ENCODE measurements around the gene CRTAP. TPM values are rescaled to one million over a fixed set of nuclear protein-coding genes. Genes with fewer than 3 reads are reported as not detected.

The CRTAP gene
- total and polyA plus RNA-seq, 2 of the 13 experiments (the other 11 are each of a cell fraction or from before 2014, with no cell fraction given) = 54.2 to 119 TPM

DNA sequence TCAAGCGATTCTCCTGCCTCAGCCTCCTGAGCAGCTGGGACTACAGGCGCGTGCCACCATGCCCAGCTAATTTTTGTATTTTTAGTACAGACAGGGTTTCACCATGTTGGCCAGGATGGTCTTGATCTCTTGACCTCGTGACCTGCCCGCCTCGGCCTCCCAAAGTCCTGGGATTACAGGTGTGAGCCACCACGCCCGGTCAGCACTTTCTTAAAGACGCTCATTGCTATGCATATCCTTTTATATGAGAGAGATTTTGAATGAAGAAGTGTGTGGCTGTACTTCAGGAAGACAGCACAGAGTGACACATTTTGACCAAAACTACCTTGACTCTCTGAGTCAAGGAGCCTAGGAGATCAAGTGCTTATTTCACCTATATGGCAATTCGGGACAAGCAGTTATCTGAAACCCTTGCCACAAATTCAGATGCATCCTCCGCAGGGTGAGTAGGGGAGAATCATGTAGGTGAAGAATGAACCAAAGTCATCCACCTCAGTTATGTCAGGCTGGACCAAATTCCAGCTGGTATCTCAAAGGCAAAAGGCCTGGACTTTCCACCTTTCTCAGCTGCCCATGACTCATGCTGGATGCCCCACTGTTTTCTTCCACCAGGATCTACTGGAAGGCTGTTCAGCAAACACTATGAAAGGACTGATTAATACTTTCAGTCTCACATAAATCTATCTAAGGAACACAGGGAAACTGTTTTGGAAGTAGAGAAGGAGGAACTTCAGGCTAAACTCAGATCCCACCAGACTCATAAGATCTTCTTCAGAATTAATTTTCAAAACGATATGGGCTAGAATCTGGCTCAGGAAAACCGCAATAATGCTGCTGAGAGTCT lies 72.9 kb downstream of the CRTAP start (continued):
- TF ChIP-seq, protein P1, sequence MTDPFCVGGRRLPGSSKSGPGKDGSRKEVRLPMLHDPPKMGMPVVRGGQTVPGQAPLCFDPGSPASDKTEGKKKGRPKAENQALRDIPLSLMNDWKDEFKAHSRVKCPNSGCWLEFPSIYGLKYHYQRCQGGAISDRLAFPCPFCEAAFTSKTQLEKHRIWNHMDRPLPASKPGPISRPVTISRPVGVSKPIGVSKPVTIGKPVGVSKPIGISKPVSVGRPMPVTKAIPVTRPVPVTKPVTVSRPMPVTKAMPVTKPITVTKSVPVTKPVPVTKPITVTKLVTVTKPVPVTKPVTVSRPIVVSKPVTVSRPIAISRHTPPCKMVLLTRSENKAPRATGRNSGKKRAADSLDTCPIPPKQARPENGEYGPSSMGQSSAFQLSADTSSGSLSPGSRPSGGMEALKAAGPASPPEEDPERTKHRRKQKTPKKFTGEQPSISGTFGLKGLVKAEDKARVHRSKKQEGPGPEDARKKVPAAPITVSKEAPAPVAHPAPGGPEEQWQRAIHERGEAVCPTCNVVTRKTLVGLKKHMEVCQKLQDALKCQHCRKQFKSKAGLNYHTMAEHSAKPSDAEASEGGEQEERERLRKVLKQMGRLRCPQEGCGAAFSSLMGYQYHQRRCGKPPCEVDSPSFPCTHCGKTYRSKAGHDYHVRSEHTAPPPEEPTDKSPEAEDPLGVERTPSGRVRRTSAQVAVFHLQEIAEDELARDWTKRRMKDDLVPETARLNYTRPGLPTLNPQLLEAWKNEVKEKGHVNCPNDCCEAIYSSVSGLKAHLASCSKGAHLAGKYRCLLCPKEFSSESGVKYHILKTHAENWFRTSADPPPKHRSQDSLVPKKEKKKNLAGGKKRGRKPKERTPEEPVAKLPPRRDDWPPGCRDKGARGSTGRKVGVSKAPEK (CRISPR knock-in tag; IDR thresholded peaks at IDR 0.05; ENCODE audit: borderline replicate concordance) = no peak
- TF ChIP-seq, protein P2, sequence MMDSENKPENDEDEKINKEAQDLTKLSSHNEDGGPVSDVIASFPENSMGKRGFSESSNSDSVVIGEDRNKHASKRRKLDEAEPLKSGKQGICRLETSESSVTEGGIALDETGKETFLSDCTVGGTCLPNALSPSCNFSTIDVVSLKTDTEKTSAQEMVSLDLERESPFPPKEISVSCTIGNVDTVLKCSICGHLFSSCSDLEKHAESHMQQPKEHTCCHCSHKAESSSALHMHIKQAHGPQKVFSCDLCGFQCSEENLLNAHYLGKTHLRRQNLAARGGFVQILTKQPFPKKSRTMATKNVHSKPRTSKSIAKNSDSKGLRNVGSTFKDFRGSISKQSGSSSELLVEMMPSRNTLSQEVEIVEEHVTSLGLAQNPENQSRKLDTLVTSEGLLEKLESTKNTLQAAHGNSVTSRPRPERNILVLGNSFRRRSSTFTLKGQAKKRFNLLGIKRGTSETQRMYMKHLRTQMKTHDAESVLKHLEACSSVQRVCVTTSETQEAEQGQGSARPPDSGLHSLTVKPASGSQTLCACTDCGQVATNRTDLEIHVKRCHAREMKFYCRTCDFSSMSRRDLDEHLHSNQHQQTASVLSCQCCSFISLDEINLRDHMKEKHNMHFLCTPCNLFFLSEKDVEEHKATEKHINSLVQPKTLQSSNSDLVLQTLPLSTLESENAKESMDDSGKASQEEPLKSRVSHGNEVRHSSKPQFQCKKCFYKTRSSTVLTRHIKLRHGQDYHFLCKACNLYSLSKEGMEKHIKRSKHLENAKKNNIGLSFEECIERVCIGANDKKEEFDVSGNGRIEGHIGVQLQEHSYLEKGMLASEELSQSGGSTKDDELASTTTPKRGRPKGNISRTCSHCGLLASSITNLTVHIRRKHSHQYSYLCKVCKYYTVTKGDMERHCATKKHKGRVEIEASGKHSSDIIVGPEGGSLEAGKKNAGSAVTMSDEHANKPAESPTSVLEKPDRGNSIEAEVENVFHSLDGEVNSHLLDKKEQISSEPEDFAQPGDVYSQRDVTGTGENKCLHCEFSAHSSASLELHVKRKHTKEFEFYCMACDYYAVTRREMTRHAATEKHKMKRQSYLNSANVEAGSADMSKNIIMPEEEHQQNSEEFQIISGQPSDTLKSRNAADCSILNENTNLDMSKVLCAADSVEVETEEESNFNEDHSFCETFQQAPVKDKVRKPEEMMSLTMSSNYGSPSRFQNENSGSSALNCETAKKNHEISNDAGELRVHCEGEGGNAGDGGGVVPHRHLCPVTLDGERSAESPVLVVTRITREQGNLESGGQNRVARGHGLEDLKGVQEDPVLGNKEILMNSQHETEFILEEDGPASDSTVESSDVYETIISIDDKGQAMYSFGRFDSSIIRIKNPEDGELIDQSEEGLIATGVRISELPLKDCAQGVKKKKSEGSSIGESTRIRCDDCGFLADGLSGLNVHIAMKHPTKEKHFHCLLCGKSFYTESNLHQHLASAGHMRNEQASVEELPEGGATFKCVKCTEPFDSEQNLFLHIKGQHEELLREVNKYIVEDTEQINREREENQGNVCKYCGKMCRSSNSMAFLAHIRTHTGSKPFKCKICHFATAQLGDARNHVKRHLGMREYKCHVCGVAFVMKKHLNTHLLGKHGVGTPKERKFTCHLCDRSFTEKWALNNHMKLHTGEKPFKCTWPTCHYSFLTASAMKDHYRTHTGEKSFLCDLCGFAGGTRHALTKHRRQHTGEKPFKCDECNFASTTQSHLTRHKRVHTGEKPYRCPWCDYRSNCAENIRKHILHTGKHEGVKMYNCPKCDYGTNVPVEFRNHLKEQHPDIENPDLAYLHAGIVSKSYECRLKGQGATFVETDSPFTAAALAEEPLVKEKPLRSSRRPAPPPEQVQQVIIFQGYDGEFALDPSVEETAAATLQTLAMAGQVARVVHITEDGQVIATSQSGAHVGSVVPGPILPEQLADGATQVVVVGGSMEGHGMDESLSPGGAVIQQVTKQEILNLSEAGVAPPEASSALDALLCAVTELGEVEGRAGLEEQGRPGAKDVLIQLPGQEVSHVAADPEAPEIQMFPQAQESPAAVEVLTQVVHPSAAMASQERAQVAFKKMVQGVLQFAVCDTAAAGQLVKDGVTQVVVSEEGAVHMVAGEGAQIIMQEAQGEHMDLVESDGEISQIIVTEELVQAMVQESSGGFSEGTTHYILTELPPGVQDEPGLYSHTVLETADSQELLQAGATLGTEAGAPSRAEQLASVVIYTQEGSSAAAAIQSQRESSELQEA (CRISPR knock-in tag; IDR thresholded peaks at IDR 0.05; ENCODE audit: not compliant biosample characterization) = no peak
- TF ChIP-seq, protein P3, sequence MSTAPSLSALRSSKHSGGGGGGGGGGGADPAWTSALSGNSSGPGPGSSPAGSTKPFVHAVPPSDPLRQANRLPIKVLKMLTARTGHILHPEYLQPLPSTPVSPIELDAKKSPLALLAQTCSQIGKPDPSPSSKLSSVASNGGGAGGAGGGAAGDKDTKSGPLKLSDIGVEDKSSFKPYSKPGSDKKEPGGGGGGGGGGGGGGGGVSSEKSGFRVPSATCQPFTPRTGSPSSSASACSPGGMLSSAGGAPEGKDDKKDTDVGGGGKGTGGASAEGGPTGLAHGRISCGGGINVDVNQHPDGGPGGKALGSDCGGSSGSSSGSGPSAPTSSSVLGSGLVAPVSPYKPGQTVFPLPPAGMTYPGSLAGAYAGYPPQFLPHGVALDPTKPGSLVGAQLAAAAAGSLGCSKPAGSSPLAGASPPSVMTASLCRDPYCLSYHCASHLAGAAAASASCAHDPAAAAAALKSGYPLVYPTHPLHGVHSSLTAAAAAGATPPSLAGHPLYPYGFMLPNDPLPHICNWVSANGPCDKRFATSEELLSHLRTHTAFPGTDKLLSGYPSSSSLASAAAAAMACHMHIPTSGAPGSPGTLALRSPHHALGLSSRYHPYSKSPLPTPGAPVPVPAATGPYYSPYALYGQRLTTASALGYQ (CRISPR knock-in tag; IDR thresholded peaks at IDR 0.05) = no peak; the same call in 1 of the 2 replicates
- no peak for TF ChIP-seq EHMT2 (IDR thresholded peaks at IDR 0.05; ENCODE audit: borderline replicate concordance, low read depth, low read length)
- no peak for TF ChIP-seq SNAI1 (CRISPR knock-in tag; IDR thresholded peaks at IDR 0.05; ENCODE audit: borderline replicate concordance)
- TF ChIP-seq ZNF678 (CRISPR knock-in tag; IDR thresholded peaks at IDR 0.05) = no peak
- no peak for TF ChIP-seq ZNF790 (CRISPR knock-in tag; IDR thresholded peaks at IDR 0.05; ENCODE audit: borderline replicate concordance)
- TF ChIP-seq, protein P4, sequence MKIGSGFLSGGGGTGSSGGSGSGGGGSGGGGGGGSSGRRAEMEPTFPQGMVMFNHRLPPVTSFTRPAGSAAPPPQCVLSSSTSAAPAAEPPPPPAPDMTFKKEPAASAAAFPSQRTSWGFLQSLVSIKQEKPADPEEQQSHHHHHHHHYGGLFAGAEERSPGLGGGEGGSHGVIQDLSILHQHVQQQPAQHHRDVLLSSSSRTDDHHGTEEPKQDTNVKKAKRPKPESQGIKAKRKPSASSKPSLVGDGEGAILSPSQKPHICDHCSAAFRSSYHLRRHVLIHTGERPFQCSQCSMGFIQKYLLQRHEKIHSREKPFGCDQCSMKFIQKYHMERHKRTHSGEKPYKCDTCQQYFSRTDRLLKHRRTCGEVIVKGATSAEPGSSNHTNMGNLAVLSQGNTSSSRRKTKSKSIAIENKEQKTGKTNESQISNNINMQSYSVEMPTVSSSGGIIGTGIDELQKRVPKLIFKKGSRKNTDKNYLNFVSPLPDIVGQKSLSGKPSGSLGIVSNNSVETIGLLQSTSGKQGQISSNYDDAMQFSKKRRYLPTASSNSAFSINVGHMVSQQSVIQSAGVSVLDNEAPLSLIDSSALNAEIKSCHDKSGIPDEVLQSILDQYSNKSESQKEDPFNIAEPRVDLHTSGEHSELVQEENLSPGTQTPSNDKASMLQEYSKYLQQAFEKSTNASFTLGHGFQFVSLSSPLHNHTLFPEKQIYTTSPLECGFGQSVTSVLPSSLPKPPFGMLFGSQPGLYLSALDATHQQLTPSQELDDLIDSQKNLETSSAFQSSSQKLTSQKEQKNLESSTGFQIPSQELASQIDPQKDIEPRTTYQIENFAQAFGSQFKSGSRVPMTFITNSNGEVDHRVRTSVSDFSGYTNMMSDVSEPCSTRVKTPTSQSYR (CRISPR knock-in tag; IDR thresholded peaks at IDR 0.05; ENCODE audit: borderline replicate concordance) = no peak
- TF ChIP-seq ZNF20 (CRISPR knock-in tag; IDR thresholded peaks at IDR 0.05) = no peak
- TF ChIP-seq KDM2A (CRISPR knock-in tag; IDR thresholded peaks at IDR 0.05; ENCODE audit: borderline replicate concordance, low read depth) = no peak
- TF ChIP-seq MAFF (IDR thresholded peaks at IDR 0.05; ENCODE audit: low read depth, low read length) = no peak

All from HepG2 (cell line).